Mesenchymal stem cell (in vitro differentiated cells and primary cell): Measurements from ENCODE around the gene ANKRD9. TPM values are rescaled to one million over a fixed set of nuclear protein-coding genes. Genes with fewer than 3 reads are reported as not detected.

Experiments
- DNase-seq: peaks from one replicate; pipeline ENCODE4 v3.0.0-alpha.2; 2013
- H2AFZ ChIP-seq: one replicate; pipeline ENCODE4 v1.6.1; 2013; ENCODE audit warnings: low read depth, mild to moderate bottlenecking, control low read depth, inconsistent platforms, low read length, moderate library complexity
- H2AK5ac ChIP-seq: 2 replicates; pipeline ENCODE4 v1.6.1; 2013; ENCODE audit warnings: low read length, moderate library complexity, mild to moderate bottlenecking, inconsistent platforms; ENCODE audit not compliant: severe bottlenecking
- H2BK120ac ChIP-seq: one replicate; pipeline ENCODE4 v1.6.1; 2013; ENCODE audit warnings: low read depth, mild to moderate bottlenecking, inconsistent platforms, low read length, moderate library complexity
- H2BK12ac ChIP-seq, 2 experiments: one replicate each; pipeline ENCODE4 v1.6.1; 2013; ENCODE audit warnings: inconsistent platforms in 2 of 2, low read length in 2 of 2, mild to moderate bottlenecking in 2 of 2, moderate library complexity in 2 of 2, control low read depth in 1 of 2
- H2BK15ac ChIP-seq: one replicate; pipeline ENCODE4 v1.6.1; 2013; ENCODE audit warnings: mild to moderate bottlenecking, low read depth, inconsistent platforms; ENCODE audit not compliant: poor library complexity, severe bottlenecking
- H2BK5ac ChIP-seq: 2 replicates; pipeline ENCODE4 v1.6.1; 2013; ENCODE audit warnings: low read depth, mild to moderate bottlenecking, low read length, control low read depth, inconsistent platforms; ENCODE audit not compliant: poor library complexity, severe bottlenecking
- H3K14ac ChIP-seq, 2 experiments: one replicate each; pipeline ENCODE4 v1.6.1; 2013; ENCODE audit warnings: inconsistent platforms in 2 of 2, low read length in 2 of 2, control low read depth in 1 of 2, mild to moderate bottlenecking in 1 of 2, moderate library complexity in 1 of 2
- H3K18ac ChIP-seq, 2 experiments: one replicate each; pipeline ENCODE4 v1.6.1; 2013; ENCODE audit warnings: inconsistent platforms in 2 of 2, low read length in 2 of 2, control low read depth in 1 of 2, low read depth in 1 of 2, mild to moderate bottlenecking in 1 of 2
- H3K23ac ChIP-seq, 2 experiments: one replicate each; pipeline ENCODE4 v1.6.1; 2013; ENCODE audit warnings: inconsistent platforms in 2 of 2, low read length in 2 of 2, mild to moderate bottlenecking in 2 of 2, moderate library complexity in 2 of 2, control low read depth in 1 of 2
- H3K27ac ChIP-seq: 2 replicates; pipeline ENCODE4 v1.5.1; 2013; ENCODE audit warnings: mild to moderate bottlenecking, moderate library complexity, low read length, control low read depth, inconsistent platforms; ENCODE audit not compliant: poor library complexity, severe bottlenecking
- H3K27me3 ChIP-seq, 2 experiments: 2 replicates each; pipeline versions ENCODE4 v1.6.1 to v1.7.0; 2013; ENCODE audit warnings: low read length in 2 of 2, mild to moderate bottlenecking in 2 of 2, moderate library complexity in 2 of 2, control low read depth in 1 of 2, inconsistent platforms in 1 of 2; ENCODE audit not compliant: control insufficient read depth in 1 of 2, insufficient read depth in 1 of 2
- H3K36me3 ChIP-seq, 2 experiments: 2 replicates each; pipeline versions ENCODE4 v1.6.1 to v1.7.0; 2013; ENCODE audit warnings: low read length in 2 of 2, control low read depth in 1 of 2, inconsistent platforms in 1 of 2, low read depth in 1 of 2, mild to moderate bottlenecking in 1 of 2; ENCODE audit not compliant: insufficient read depth in 2 of 2, control insufficient read depth in 1 of 2
- H3K4ac ChIP-seq, 2 experiments: one replicate each; pipeline ENCODE4 v1.6.1; 2013; ENCODE audit warnings: inconsistent platforms in 2 of 2, low read length in 2 of 2, mild to moderate bottlenecking in 2 of 2, moderate library complexity in 2 of 2, control low read depth in 1 of 2, low read depth in 1 of 2
- H3K4me1 ChIP-seq: 2 replicates; pipeline ENCODE4 v1.6.1; 2013; ENCODE audit warnings: low read depth, low read length, control low read depth; ENCODE audit not compliant: control insufficient read depth, insufficient read depth
- H3K4me2 ChIP-seq: 2 replicates; pipeline ENCODE4 v1.6.1; 2013; ENCODE audit warnings: low read length, mild to moderate bottlenecking, inconsistent platforms; ENCODE audit not compliant: poor library complexity, severe bottlenecking
- H3K4me3 ChIP-seq, 2 experiments: 2 replicates each; pipeline versions ENCODE4 v1.5.1 to v1.7.0; 2013; ENCODE audit warnings: low read length in 2 of 2, mild to moderate bottlenecking in 2 of 2, control low read depth in 1 of 2, low read depth in 1 of 2; ENCODE audit not compliant: insufficient read depth in 1 of 2
- H3K79me1 ChIP-seq: replicated peaks from 2 replicates; pipeline ENCODE4 v1.6.1; 2013; ENCODE audit warnings: mild to moderate bottlenecking, control low read depth, low read length, inconsistent platforms; ENCODE audit not compliant: poor library complexity, severe bottlenecking
- H3K9ac ChIP-seq: 2 replicates; pipeline ENCODE4 v1.7.0; 2013; ENCODE audit warnings: mild to moderate bottlenecking, low read length, moderate library complexity
- H3K9me3 ChIP-seq: 2 replicates; pipeline ENCODE4 v1.7.0; 2013; ENCODE audit warnings: mild to moderate bottlenecking, low read length; ENCODE audit not compliant: control insufficient read depth
- H4K8ac ChIP-seq: one replicate; pipeline ENCODE4 v1.6.1; 2013; ENCODE audit warnings: inconsistent platforms, mild to moderate bottlenecking, low read length, moderate library complexity
- H4K91ac ChIP-seq: one replicate; pipeline ENCODE4 v1.6.1; 2013; ENCODE audit warnings: mild to moderate bottlenecking, low read length, inconsistent platforms
- WGBS: methylation state at CpG from one replicate; pipeline ENCODE4 v1.1.7; 2013; ENCODE audit warnings: mixed read lengths; 5-methylcytosine and 5-hydroxymethylcytosine counted together
- polyA plus RNA-seq, 2 experiments: library from polyadenylated mRNA; stranded (reverse); fragments of 200-250 nt; gene quantifications; one replicate each; pipeline ENCODE4 v1.2.3, GENCODE V29; 2013

ANKRD9 gene, protein sequence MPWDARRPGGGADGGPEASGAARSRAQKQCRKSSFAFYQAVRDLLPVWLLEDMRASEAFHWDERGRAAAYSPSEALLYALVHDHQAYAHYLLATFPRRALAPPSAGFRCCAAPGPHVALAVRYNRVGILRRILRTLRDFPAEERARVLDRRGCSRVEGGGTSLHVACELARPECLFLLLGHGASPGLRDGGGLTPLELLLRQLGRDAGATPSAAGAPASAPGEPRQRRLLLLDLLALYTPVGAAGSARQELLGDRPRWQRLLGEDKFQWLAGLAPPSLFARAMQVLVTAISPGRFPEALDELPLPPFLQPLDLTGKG
- polyA plus RNA-seq (2013, experiment 1 of 2), result 10.3 TPM
- 10.2 TPM for polyA plus RNA-seq (2013, experiment 2 of 2)

DNA sequence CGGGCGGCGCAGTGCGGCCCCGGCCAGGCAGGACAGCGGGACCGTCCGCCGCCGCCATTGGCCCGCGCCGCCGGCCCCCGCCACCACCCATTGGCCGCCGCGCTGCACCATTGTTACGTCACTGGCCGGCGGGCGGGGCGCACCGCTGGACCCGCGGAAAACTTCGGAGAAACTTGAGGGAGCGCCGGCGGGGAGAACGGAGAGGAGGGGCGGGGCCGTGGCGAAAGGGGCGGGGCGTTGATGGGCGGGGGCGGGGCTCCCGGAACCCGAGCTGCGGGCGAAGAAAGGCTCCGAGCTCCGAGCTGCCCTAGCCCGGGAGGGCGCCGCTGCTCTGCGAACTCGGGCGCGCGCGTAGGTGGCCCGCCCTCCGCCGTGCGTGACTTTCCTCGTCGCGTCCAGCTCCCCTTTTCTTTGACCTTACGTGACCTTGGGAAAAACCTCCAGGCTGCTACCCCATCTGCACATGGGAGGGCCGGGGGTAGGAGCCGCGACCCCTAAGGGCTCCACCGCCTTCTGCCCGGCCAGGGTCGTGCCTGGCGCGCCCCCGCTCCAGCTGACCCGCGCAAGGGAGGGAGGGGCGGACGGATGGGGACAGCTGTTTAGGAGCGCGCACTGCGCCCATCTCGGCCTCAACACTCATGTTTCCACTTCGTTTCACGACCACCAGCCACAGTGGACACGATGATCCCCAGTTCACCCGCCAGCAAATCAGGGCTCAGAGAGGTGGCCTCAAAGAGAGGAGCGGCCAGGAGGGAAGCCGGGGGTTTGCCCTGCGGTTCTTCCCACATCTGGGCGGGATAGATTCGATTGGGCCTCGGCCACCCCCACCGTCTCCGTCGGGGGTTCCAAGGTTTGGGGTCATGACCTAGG lies at the start of gene ANKRD9:
ANKRD9 (minus strand) TSS at position 31 of the 870 bp plus-strand sequence. CDS start 1,887 bp downstream, outside the sequence.
- Histone ChIP-seq H3K4ac (peak within 1 kb of the TSS; percentile 62 to 68), H3K18ac (peak within 1 kb of the TSS; percentile 67 to 75), H3K4me1 (peaks cover 24% of the 10 kb centered on the region), H4K91ac (peak within 1 kb of the TSS; percentile 66), H3K27ac (no peak within 1 kb of the TSS), H3K9ac (peak within 1 kb of the TSS; percentile 94), H2BK120ac (peak within 1 kb of the TSS; percentile 37), H3K4me2 (peak within 1 kb of the TSS; percentile 99), H2BK15ac (peak within 1 kb of the TSS; percentile 32), H3K4me3 (peak within 1 kb of the TSS; percentile 82 to 88), H3K9me3 (no peaks in the 10 kb centered on the region), H3K36me3 (peaks cover 0 to 29% of the 10 kb centered on the region in 2 experiments), H4K8ac (peak within 1 kb of the TSS; percentile 92), H3K23ac (peak within 1 kb of the TSS in 1 of 2 experiments; percentile 84), H3K27me3 (no peaks in the 10 kb centered on the region), H3K14ac (peak within 1 kb of the TSS in 1 of 2 experiments; percentile 91), H2AFZ (peak within 1 kb of the TSS; percentile 91), H2BK5ac (no peak within 1 kb of the TSS), H2BK12ac (peak within 1 kb of the TSS; percentile 74 to 83), H3K79me1 (peaks cover 4% of the 10 kb centered on the region), H2AK5ac (no peak within 1 kb of the TSS)
- DNase-seq, result peak; percentile 93
- 3% methylated on average over 59 of the region's 91 CpGs for WGBS

DNA sequence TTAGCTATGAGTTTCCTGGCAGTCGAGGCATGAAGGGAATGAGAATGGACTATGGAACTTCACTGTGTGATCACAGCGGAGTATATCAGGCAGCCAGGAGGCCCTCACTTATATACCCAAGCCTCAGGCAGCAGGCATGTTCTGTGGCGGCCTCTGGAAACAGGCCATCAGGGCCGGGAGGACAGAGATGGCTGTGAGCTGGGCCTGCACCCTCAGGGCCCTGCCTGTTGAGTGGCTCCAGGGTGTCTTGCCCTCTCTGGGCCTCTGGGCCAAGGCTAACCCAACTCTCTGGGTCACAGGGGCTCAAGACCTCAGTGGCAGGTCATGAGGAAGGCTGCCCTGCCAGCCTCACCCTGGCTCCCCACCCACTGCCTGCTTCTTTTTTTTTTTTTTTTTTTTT lies 49.0 kb upstream of the ANKRD9 start:
- H2AFZ ChIP-seq, result no peak overlapping the region
- H3K9ac ChIP-seq, result no peak overlapping the region
- H3K4ac ChIP-seq, result no peak overlapping the region
- H2BK120ac ChIP-seq, result no peak overlapping the region
- H2BK15ac ChIP-seq, result no peak overlapping the region
- no peak overlapping the region for H2BK12ac ChIP-seq
- peaks cover 7% of the 10 kb centered on the region for H3K4me1 ChIP-seq
- no peak overlapping the region for H4K91ac ChIP-seq
- H3K27ac ChIP-seq, result no peak overlapping the region
- H3K36me3 ChIP-seq, result no peaks in the 10 kb centered on the region
- peaks cover 1% of the 10 kb centered on the region for H3K9me3 ChIP-seq
- no peak for DNase-seq
- H3K18ac ChIP-seq, result no peak overlapping the region
- no peaks in the 10 kb centered on the region for H3K79me1 ChIP-seq
- H3K14ac ChIP-seq, result no peak overlapping the region
- no peak overlapping the region for H2BK5ac ChIP-seq
- WGBS, result 79% methylated on average over 4 of the region's 4 CpGs
- peaks cover 0 to 5% of the 10 kb centered on the region in 2 experiments for H3K27me3 ChIP-seq
- no peak overlapping the region for H4K8ac ChIP-seq
- H3K4me2 ChIP-seq, result no peak overlapping the region
- no peak overlapping the region for H2AK5ac ChIP-seq
- no peak overlapping the region for H3K4me3 ChIP-seq
- no peak overlapping the region for H3K23ac ChIP-seq

DNA sequence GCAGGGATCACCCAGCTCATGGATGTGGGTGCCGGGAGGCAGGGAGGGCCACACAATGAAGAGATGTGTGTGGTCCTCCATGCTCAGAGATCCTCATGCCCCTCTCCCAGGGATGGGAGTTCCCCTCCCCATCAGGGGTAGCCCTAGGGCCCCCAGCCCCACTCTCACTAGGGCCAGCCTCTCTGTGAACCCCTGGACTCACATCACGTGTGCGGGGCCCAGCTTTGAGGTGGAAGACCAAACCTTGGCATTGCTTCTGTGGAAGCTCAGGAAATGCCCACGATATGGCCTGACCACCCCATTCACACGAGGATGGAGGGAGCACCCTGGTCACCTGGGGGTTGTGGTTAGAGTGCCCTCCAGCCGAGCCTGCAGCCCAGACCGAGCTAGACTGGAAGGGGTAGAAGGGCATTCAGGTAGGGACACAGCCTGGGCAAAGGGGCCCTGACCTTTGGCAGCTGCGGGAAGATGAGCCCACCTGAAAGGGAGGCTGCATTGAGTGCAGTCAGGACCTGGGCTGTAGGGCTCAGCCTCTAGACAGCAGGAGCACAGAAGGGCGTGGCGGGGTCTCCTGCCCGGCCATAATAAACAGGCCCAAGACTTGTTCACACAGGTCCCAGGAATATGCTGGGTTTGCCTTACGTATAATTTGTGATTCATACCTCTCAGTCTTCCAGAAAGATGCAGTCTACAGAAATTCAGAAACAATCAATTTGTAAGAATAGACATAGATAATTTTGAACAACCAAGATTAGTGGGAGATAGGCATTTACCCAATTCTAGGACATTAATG lies 48.1 kb upstream of the ANKRD9 start:
- Histone ChIP-seq H3K23ac (no peak overlapping the region), H3K9me3 (no peaks in the 10 kb centered on the region), H2AK5ac (no peak overlapping the region), H3K27me3 (peaks cover 0 to 5% of the 10 kb centered on the region in 2 experiments), H3K27ac (no peak overlapping the region), H3K4me3 (no peak overlapping the region), H4K91ac (no peak overlapping the region), H3K79me1 (no peaks in the 10 kb centered on the region), H3K18ac (no peak overlapping the region), H2BK12ac (no peak overlapping the region), H3K9ac (no peak overlapping the region), H3K4me2 (no peak overlapping the region), H3K14ac (no peak overlapping the region), H4K8ac (no peak overlapping the region), H2BK5ac (no peak overlapping the region), H2AFZ (no peak overlapping the region), H3K4me1 (peaks cover 8% of the 10 kb centered on the region), H2BK120ac (no peak overlapping the region), H2BK15ac (no peak overlapping the region), H3K36me3 (no peaks in the 10 kb centered on the region), H3K4ac (no peak overlapping the region)
- no peak for DNase-seq
- WGBS, result 91% methylated on average over 11 of the region's 12 CpGs
